Stimulated activated memory B cell treated with anti-CD40 and anti-IgM and Interleukin-4, amounts not matched to agents 10 μg/mL and 1 μg/mL and 100 μg/mL, for 72 hours (primary cell): Measurements from ENCODE around the gene EEF1AKMT2.

Experiments used
- ATAC-seq: fragments of 150-1000 bp; cut with Tn5 transposase; 2 replicates; pipeline ENCODE4 v1.10.0; 2021
- H3K27ac Mint-ChIP-seq: one replicate; pipeline ENCODE4 v1.8.0; 2022; ENCODE audit warnings: mild to moderate bottlenecking, mixed read lengths
- H3K27me3 Mint-ChIP-seq: one replicate; pipeline ENCODE4 v1.8.0; 2022; ENCODE audit warnings: mixed read lengths
- H3K36me3 Mint-ChIP-seq: one replicate; pipeline ENCODE4 v1.8.0; 2022; ENCODE audit warnings: mixed read lengths
- H3K4me1 Mint-ChIP-seq: one replicate; pipeline ENCODE4 v1.8.0; 2022; ENCODE audit warnings: mixed read lengths
- H3K4me3 Mint-ChIP-seq: one replicate; pipeline ENCODE4 v1.8.0; 2022; ENCODE audit warnings: mild to moderate bottlenecking, moderate library complexity, mixed read lengths
- H3K9me3 Mint-ChIP-seq: one replicate; pipeline ENCODE4 v1.8.0; 2022; ENCODE audit warnings: mixed read lengths

The EEF1AKMT2 gene

GRCh38 chr10:124735491-124736286, 56.0 kb downstream of the EEF1AKMT2 start:
- Mint-ChIP-seq H3K36me3 (peaks cover 24% of the 10 kb centered on the region), H3K4me1 (peaks cover 95% of the 10 kb centered on the region), H3K27ac (peak overlapping the region; percentile 96), H3K4me3 (no peak overlapping the region), H3K27me3 (no peaks in the 10 kb centered on the region), H3K9me3 (no peaks in the 10 kb centered on the region)
- no peak for ATAC-seq

- H3K9me3 Mint-ChIP-seq, result no peaks in the 10 kb centered on the region
- H3K4me3 Mint-ChIP-seq, result peak overlapping the region; percentile 64
- H3K27ac Mint-ChIP-seq, result peak overlapping the region; percentile 96
- peaks cover 94% of the 10 kb centered on the region for H3K4me1 Mint-ChIP-seq
- H3K36me3 Mint-ChIP-seq, result peaks cover 17% of the 10 kb centered on the region
- H3K27me3 Mint-ChIP-seq, result no peaks in the 10 kb centered on the region
- peak; percentile 62 for ATAC-seq
Measured at GRCh38 chr10:124734311-124735166, 57.1 kb downstream of the EEF1AKMT2 start.

GRCh38 chr10:124733571-124734245, 58.0 kb downstream of the EEF1AKMT2 start:
- Mint-ChIP-seq H3K4me1 (peaks cover 94% of the 10 kb centered on the region), H3K4me3 (peak overlapping the region; percentile 64), H3K36me3 (peaks cover 12% of the 10 kb centered on the region), H3K9me3 (no peaks in the 10 kb centered on the region), H3K27ac (peak overlapping the region; percentile 96), H3K27me3 (no peaks in the 10 kb centered on the region)
- ATAC-seq, result no peak

- Mint-ChIP-seq H3K36me3 (peaks cover 12% of the 10 kb centered on the region), H3K4me3 (peak overlapping the region; percentile 54), H3K4me1 (peaks cover 94% of the 10 kb centered on the region), H3K9me3 (no peaks in the 10 kb centered on the region), H3K27ac (peak overlapping the region; percentile 96), H3K27me3 (no peaks in the 10 kb centered on the region)
- ATAC-seq, result peak; percentile 75
Measured at GRCh38 chr10:124732931-124733570, 58.6 kb downstream of the EEF1AKMT2 start.

DNA sequence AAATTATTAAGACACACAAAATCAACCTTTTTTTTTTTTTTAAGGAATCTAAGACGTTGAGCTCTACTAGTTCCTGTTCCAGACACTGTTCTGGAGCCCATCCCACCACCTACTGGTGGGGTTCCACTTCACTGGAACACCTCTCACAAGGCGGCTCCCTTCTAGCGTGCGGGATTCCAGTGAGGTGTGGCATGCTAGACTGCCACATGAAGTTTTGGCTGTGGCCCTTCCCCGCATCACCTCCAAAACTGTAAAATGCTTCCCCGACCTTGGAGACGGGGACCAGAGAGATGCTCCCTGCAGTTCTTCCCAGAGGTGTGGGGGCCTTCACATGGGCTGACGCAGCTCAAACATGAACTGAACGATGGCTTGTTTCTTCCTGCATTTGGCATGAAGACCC, 60.1 kb downstream of the EEF1AKMT2 start:
- Mint-ChIP-seq H3K4me3 (no peak overlapping the region), H3K27me3 (no peaks in the 10 kb centered on the region), H3K27ac (peak overlapping the region; percentile 96)

DNA sequence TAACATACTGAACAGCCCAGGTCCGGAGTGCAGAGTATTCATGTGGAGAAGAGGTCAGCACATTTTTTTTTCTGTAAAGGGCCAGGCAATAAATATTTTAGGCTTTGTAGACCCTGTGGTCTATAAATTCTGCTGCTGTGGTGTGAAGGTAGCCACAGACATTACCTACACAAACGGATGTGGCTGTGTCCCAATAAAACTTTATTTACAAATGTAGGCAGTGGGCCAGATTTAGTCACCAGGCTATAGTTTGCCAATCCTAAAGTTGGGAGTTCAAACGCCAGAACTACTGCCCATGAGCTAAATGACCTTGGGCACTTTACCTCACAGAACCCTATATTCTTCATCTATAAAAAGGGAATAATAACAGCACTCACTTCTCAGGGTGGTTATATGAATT, 60.9 kb downstream of the EEF1AKMT2 start:
- H3K27ac Mint-ChIP-seq, result no peak overlapping the region
- peaks cover 12% of the 10 kb centered on the region for H3K36me3 Mint-ChIP-seq
- H3K4me1 Mint-ChIP-seq, result peaks cover 87% of the 10 kb centered on the region
- H3K9me3 Mint-ChIP-seq, result no peaks in the 10 kb centered on the region
- no peak overlapping the region for H3K4me3 Mint-ChIP-seq
- H3K27me3 Mint-ChIP-seq, result no peaks in the 10 kb centered on the region
- ATAC-seq, result no peak

More for the DNA sequence above, 60.1 kb downstream of the EEF1AKMT2 start:
- peaks cover 12% of the 10 kb centered on the region for H3K36me3 Mint-ChIP-seq
- no peak for ATAC-seq
- H3K9me3 Mint-ChIP-seq, result no peaks in the 10 kb centered on the region
- peaks cover 90% of the 10 kb centered on the region for H3K4me1 Mint-ChIP-seq

DNA sequence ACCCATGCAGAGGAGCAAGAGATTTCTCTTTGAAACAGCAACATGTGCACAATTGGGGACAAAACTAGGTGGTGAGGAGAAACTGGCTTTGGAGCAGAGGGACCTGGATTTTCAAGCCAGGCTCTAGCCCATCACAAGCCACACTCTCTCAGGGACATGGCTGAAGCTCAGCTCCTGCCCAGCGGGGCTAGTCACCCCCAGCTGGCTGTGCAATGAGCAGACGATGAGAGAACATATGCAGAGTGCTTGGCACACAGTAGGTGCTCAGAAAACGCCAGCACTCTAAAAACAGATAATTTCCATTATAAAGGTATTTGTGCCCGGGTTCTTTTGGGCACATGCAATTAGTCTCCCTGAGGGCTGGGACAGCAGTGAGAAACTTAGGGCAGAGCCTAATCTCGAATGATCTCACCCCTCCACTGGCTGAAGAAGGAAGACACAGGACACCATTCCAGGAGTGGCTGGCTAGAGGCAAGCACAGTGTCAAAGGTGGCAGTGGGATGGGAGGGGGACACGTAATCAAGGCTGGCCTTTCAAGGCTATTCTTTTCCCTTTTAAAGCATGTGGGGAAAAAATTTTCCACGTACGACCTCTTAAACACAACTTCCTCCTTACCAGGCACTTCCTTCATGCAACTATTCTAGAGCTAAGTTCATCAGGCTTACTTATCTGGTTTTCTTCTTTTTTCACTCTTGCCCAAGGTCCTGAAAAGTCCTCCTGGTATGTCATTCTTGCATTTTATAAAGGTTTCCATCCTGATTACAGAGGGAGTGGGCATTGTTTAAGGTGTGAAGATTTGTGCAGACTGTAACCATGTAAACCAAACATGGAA, 62.6 kb downstream of the EEF1AKMT2 start:
- no peaks in the 10 kb centered on the region for H3K27me3 Mint-ChIP-seq
- peaks cover 12% of the 10 kb centered on the region for H3K36me3 Mint-ChIP-seq
- ATAC-seq, result no peak
- H3K4me3 Mint-ChIP-seq, result peak overlapping the region; percentile 61
- H3K27ac Mint-ChIP-seq, result peak overlapping the region; percentile 91
- H3K9me3 Mint-ChIP-seq, result no peaks in the 10 kb centered on the region
- H3K4me1 Mint-ChIP-seq, result peaks cover 87% of the 10 kb centered on the region

GRCh38 chr10:124728071-124728829, 63.4 kb downstream of the EEF1AKMT2 start:
- peaks cover 87% of the 10 kb centered on the region for H3K4me1 Mint-ChIP-seq

DNA sequence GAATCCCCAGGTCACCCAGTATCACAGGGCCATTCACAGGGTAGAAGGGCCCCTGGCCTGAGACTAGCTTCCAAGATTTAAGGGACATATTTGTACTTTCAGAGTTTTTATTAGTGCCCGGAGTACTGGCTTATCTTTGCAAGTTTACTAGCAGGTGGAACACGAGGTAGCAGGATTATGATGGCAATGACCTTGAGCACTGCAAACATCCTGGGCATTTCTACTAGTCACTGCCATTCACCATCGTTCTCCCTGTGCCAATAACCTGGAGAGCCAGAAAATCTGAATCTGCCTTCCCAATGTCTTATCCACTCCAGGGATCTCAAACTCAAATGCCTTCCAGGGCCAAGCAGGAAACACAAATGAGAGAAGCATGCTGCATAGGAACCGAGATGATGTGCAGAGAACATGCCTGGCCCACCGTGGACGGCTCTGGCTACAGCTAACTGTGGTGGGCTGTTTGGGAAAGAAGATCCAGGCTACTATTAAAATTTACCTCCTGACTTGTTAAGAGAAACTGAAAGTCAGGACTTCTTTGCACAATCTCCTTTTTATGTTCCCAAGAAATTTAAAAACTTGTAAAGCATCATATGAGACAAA, 64.2 kb downstream of the EEF1AKMT2 start:
- Mint-ChIP-seq H3K4me3 (no peak overlapping the region), H3K4me1 (peaks cover 87% of the 10 kb centered on the region), H3K36me3 (peaks cover 5% of the 10 kb centered on the region), H3K27me3 (no peaks in the 10 kb centered on the region), H3K9me3 (no peaks in the 10 kb centered on the region), H3K27ac (peak overlapping the region; percentile 91)
- no peak for ATAC-seq

More at GRCh38 chr10:124728071-124728829, 63.4 kb downstream of the EEF1AKMT2 start:
- Mint-ChIP-seq H3K4me3 (peak overlapping the region; percentile 61), H3K9me3 (no peaks in the 10 kb centered on the region), H3K36me3 (peaks cover 12% of the 10 kb centered on the region), H3K27me3 (no peaks in the 10 kb centered on the region), H3K27ac (peak overlapping the region; percentile 91)
- ATAC-seq, result peak; percentile 80

DNA sequence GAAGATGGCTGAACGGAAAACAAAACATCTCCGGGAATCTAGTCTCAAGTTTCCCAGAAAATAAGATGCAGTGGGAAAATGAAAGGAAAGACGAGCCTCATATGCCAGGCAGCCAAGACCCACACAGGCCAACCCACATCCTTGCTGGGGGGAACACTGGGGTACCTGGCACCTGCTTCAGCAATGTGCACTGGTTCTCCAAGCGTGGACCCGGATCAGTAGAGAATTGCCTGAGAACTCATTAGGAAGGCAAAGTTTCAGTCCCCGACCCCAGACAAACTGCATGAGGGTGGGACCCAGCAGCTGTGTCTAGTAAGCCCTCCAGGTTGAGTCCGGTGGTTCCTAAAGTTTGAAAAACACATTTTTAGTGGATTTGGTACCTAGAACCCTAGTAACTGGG, 65.9 kb downstream of the EEF1AKMT2 start:
- Mint-ChIP-seq H3K27ac (peak overlapping the region; percentile 86), H3K36me3 (no peaks in the 10 kb centered on the region), H3K4me1 (peaks cover 90% of the 10 kb centered on the region), H3K27me3 (no peaks in the 10 kb centered on the region), H3K4me3 (no peak overlapping the region), H3K9me3 (no peaks in the 10 kb centered on the region)
- ATAC-seq, result no peak

DNA sequence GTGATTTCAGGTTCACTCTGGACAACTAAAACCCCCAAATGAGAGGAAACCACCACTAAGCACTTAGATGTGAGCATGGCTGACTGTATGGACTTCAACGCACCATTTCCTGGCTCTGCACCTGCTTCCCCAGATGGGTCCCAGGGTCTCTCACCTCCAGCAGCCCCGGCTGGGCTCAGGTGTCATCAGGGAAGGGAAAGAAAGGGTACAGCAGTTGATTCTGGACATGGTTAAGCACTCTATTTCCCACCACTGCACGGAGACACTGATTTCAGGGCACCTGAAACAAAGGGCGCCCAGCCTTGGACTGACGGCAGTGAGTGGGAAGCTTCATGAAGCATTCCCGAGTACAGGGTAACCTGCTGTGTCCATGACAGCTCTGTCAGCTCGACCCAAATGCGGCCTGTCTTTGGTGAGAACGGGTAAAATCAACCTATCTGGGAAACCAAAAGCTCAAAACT, 66.5 kb downstream of the EEF1AKMT2 start:
- ATAC-seq, result no peak
- H3K27ac Mint-ChIP-seq, result peak overlapping the region; percentile 86
- H3K27me3 Mint-ChIP-seq, result no peaks in the 10 kb centered on the region
- no peak overlapping the region for H3K4me3 Mint-ChIP-seq
- no peaks in the 10 kb centered on the region for H3K9me3 Mint-ChIP-seq
- H3K36me3 Mint-ChIP-seq, result no peaks in the 10 kb centered on the region
- peaks cover 86% of the 10 kb centered on the region for H3K4me1 Mint-ChIP-seq

GRCh38 chr10:124724279-124725027, 67.2 kb downstream of the EEF1AKMT2 start:
- no peaks in the 10 kb centered on the region for H3K9me3 Mint-ChIP-seq
- H3K4me1 Mint-ChIP-seq, result peaks cover 83% of the 10 kb centered on the region
- no peak for ATAC-seq
- H3K27me3 Mint-ChIP-seq, result no peaks in the 10 kb centered on the region
- H3K27ac Mint-ChIP-seq, result peak overlapping the region; percentile 86
- H3K4me3 Mint-ChIP-seq, result peak overlapping the region; percentile 65
- H3K36me3 Mint-ChIP-seq, result no peaks in the 10 kb centered on the region
